ENCODE measurements around the gene LAMA1.
"Not testable (repeated sequence)": the region's sequence is repeated elsewhere in the genome, so short reads cannot be mapped to it uniquely, and the experiment has no call there.

The LAMA1 gene, protein sequence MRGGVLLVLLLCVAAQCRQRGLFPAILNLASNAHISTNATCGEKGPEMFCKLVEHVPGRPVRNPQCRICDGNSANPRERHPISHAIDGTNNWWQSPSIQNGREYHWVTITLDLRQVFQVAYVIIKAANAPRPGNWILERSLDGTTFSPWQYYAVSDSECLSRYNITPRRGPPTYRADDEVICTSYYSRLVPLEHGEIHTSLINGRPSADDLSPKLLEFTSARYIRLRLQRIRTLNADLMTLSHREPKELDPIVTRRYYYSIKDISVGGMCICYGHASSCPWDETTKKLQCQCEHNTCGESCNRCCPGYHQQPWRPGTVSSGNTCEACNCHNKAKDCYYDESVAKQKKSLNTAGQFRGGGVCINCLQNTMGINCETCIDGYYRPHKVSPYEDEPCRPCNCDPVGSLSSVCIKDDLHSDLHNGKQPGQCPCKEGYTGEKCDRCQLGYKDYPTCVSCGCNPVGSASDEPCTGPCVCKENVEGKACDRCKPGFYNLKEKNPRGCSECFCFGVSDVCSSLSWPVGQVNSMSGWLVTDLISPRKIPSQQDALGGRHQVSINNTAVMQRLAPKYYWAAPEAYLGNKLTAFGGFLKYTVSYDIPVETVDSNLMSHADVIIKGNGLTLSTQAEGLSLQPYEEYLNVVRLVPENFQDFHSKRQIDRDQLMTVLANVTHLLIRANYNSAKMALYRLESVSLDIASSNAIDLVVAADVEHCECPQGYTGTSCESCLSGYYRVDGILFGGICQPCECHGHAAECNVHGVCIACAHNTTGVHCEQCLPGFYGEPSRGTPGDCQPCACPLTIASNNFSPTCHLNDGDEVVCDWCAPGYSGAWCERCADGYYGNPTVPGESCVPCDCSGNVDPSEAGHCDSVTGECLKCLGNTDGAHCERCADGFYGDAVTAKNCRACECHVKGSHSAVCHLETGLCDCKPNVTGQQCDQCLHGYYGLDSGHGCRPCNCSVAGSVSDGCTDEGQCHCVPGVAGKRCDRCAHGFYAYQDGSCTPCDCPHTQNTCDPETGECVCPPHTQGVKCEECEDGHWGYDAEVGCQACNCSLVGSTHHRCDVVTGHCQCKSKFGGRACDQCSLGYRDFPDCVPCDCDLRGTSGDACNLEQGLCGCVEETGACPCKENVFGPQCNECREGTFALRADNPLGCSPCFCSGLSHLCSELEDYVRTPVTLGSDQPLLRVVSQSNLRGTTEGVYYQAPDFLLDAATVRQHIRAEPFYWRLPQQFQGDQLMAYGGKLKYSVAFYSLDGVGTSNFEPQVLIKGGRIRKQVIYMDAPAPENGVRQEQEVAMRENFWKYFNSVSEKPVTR (N-terminal part only)

DNA sequence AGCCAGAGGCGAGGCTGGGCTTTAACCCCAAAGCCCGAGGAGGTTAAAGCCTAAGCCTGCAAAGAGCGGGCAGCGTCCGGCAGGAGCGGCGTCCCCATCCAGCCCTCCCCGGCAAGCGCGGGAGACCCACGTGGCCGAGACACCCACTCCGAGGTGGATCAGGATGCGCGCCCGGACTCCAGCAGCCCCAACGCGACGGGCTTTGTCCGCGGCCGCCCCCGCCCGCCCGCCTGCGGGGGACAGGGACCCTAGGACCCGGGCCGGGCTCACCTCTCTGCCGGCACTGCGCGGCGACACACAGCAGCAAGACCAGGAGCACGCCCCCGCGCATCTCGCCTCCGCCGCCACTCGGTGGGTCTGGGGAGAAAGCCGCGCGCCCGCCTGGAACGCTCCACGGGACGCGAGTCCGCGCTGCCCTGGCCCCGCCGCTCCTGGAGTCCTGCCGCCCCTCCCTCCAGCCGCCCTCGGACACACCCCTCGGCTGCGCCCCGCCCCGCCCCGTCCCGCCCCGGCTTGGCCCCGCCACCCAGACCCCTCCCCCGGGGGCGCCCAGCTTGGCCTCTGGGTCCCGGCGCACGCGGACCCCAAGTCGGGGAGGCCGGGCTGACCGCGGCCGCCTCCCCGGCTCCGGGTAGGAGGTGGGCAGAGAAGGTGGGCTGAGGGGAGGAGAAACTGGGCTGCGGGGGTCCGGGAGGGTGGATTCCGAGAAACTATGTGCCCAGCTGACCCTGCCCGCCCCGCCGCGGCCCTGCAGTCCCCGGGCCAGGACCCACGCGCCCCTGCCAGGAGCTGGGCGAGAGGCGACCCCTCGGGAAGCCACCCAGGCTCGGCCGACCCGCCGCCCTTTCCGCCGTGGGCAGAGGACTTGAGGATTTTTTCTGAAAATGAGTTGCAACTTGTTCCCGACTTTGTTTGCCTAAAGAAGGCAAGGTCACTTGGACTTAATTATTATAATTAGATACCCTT, at the start of gene LAMA1:
Gene LAMA1, minus strand, starts transcription at position 408 of the 966 bp plus-strand sequence. Its CDS starts 77 bp downstream, at position 331.
- no peak for DNase-seq

DNA sequence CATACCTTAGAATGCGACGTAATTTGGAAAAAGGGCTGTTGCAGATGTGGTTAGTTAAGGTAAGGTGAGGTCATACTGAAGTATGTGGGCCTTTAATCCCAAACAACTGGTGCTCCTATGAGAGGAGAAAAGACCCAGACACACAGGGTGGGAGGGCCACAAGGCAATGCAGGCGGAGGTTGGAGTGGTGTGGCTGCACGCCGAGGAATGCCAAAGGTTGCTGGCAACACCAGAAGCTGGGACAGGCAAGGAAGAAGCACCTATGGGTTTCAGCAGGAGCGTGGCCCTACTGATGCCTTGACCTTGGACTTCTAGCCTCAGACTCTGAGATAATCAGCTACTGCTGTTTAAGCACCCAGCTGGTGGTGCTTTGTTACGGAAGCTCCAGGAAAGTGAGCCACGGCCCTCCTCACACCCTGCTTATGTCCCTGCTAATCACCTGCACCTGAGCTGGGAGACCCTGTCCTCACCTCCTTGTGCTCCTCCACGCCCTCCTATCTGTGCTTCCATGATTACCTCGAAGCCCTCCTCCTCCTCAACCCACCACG, 48.3 kb upstream of the LAMA1 start:
- DNase-seq, result no peak

- no peak for DNase-seq
Observed at GRCh38 chr18:7164323-7165004, 46.9 kb upstream of the LAMA1 start.

DNA sequence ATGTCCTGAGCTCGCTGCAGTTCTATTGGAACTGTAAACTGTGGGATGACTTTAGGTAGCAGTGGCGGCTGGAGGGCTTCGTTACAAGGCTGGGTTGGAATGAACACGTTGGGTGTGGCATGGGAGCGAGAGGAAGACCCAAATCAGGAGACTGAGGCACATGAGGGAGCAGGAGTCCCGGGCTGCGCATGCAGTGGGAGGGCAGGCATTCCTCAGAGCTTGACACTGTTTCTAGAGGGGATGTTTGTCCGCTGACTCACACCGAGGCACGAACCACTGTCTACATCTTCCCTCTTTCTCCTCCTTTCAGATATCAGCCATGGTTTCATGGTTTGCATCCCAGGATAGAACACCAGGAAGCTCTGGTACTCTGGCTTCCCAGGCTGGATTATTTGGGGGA, 40.6 kb upstream of the LAMA1 start:
- DNase-seq, result no peak

DNA sequence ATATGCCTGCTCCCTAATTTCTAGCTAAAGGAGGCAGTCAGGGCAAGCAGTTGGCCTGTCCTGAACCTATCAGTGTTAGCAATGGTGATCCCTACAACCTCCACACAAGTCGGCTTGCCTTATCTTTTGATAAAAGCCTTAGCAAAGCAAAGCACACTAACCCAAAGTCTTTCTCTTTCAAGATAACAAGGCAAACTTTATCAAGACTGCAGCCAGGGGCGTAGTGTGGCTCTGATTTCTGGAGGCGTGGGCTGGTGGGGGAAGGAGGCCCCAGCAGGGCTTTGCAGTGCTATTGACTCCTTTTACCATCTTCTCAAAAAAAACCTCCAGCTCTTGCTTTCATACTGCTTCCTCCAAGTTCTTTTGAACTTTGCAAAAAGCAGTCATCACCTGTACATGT, 40.2 kb upstream of the LAMA1 start:
- DNase-seq, result no peak

DNA sequence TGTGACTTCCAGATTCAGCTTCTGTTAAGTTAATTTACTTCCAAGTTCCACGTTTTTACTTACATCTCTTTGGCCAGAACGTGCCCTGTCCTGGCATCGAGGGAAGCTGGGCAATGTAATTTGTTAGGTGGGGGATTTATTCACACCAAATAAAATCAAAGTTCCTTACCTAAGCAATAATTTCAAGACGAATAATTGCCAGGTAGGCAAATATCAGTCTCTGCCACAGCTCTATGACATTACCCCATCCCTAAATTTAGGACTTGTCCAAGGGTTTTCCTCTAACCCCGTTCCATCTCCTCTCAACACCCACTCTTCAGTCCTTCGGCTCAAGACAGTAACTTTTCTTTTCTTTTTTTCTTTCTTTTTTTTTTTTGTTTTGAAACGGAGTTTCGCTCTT, 38.3 kb upstream of the LAMA1 start:
- DNase-seq, result no peak

- no peak for DNase-seq
Observed at GRCh38 chr18:7155092-7155491, 37.5 kb upstream of the LAMA1 start.

DNA sequence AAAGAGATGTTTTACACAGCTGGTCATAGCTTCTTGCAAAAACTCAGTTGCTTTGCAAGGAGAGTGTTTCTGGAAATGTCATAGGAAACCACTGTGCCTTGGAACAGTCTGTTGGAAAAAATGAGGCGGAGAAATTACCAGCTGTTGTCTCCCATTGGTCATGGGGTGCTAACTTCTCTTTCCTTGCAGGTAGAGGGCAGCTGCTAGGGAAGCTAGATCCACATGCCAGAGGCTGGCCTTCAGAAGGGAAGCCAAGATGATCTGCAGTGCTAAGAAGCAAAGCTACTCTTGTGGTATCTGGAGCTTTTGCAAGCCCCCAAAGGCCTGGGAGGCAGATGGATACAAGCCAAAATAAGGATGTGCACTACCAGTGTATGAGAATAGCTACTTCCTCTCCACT, 34.8 kb upstream of the LAMA1 start:
- no peak for DNase-seq

- no peak for DNase-seq
Observed at GRCh38 chr18:7147399-7147798, 29.8 kb upstream of the LAMA1 start.

DNA sequence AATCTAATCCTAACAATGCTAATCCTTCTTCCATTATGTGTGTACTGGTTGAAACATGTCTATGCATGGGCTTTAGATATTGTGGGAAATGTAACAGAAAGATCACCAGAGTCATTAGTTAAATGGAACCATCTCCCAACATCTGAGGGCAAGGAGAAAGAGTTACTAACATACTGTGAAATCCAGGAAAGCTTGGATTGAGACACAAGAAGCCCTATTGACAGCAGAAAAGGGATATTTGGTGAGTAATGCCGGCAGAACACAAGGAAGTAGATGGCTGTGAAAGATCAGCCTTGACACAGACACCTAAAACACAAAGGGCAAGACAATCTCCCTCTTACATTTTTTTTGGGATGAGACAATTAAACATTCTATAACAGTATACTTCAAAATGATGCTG, 28.5 kb upstream of the LAMA1 start:
- no peak for DNase-seq

DNA sequence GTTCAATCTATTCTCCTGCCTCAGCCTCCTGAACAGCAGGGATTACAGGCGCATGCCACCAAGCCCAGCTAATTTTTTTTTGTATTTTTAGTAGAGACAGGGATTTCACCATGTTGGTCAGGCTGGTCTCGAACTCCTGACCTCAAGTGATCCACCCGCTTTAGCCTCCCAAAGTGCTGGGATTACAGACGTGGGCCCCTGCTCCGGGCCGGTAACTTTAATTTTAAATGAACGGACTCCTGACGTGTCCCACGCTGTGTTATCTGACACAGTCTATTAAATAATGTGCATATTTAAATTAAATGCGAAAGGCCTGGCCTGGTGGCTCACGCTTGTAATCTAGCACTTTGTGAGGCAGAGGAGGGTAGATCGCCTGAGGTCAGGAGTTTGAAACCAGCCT, 27.3 kb upstream of the LAMA1 start:
- not testable (repeated sequence) for DNase-seq

DNA sequence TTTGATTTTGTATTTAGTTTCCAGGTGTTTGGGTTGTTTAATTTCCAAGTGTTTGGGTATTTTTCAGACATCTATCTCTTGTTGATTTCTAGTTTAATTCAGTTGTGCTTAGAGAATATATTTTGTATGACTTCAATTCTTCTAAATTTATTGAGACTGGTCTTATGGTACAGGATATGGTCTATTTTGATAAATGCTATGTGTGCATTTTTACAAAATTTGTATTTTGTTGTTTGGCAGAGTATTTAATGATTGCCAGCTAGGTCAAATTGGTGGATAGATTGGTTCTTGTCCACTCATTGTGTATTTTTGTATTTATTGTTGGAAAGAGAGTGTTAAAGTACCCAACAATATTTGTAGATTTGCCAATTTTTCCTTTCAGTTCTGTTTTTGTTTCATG, 23.7 kb upstream of the LAMA1 start:
- no peak for DNase-seq

DNA sequence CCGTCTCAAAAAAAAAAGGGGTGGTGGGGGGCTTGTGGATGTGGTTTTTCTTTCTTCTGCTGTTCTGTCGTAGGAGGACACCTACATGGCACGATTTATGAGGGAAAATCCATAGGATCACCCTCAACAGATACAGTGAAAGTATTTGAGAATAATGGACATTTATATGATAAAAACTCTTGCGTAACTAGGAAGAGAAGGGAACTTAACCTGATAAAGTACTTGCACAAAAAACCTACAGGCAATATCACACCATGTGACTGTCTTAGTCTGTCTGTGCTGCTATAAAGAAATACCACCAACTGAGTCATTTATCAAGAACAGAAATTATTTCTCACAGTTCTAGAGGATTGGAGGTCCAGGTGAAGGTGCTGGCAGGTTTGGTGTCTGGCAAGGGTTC, 21.8 kb upstream of the LAMA1 start:
- DNase-seq, result no peak

DNA sequence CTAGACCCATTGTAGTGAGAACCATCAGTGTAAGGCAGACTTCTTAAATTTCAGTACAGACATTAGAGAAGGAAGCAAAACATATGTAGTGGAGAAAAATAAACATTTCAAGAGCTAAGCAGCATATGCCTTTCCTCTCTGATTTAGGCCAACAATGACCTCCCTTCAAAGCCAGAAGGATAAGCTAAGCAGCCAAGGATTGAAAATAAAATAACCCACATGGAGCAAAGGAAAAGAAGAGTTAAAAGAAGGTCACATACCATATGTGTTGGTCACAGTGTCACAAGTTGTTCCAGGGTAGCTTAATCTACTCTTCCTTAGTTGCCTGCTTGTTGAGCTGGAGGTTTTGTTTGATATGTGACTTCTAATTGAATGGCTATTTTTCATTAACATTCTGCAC, 15.6 kb upstream of the LAMA1 start:
- no peak for DNase-seq

DNA sequence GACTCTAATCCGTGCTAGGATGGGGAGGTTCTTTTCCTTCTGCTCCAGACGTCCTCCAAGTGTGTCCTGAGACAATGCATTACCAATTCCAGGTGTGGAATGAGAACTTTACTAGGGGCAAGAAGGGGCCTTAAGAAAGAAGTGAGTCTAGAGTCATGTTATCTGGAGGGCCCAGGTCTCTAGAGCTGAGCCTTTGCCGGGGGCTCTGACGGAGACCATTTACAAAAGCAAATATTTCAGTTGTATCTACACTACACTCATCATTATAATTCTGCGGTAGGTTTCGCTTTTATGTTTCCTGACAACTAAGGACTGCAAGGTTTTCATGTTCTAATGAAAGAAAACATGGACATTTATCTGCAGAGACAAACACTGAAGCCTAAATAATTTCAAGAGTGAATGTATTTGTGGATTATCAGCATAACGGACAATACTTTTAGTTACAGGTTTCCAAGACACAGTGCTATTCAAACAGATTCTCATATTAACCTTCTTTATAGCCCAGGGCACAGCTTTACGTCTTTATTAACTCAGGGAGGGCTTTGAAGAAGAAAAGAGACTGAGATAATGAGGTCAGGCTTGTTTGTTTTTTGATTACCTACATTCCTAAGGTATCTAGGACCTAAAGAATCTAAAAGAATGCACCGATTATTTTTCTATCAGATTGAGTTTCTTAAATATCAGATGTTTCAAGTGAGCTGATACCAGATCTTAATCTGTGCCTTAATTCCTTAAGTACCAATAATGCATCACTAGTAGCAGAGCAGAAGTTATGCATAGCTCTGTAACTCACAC, 15.0 kb upstream of the LAMA1 start:
- no peak for DNase-seq

- DNase-seq, result no peak
Observed at GRCh38 chr18:7122376-7122775, 4.8 kb upstream of the LAMA1 start.

DNA sequence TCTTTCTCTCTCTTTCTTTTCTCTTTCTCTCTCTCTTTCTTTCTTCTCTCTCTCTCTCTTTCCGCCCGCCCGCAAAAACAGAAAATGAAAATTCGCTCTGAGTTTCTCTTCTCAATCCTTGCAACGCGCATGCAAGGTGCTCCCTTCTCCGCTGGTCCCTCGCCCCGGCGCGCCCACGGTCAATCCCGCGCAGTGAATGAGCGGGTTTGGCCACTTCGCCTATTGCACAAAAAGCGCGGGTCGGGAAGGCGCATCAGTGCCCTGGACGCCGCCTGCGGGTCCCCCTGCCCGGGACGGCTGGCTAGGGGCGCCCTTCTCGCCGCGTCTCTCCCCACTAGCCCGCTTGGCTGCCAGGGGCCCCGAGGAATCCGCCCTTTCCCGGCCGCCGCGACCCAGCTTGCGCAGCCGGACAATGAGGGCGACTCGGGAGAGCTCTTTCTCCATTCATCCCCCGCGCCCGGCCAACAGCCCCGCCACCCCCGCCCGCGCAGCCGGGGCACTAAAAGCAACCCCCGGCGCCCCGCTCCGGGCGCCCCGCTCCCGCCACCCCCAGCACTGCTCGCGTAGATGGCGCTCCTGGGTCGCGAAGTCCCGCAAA, 706 bp downstream of the LAMA1 start:
- DNase-seq, result no peak

- no peak for DNase-seq
Observed at GRCh38 chr18:7116001-7116730, 1.4 kb downstream of the LAMA1 start.

DNA sequence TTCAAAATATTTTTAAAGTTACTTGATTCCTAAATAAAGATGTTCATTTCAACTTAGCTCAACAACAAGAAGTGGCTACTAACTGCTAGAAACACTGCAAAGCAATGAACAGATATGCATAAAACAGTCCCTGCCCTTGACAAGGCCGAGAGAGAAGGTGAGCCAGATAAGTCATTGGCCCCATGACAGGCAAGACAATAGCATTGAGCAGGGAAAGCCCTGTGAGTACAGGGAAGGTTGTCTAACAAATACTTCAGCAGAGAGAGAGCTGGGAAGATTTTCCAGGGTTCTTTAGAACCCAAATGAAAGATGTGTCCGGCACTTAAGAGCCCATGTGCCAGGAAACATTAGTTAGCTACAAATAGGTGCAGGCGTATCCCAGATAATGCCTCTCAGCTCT, 4.7 kb downstream of the LAMA1 start:
- no peak for DNase-seq

Data from activated effector memory CD4-positive, alpha-beta T cell treated with anti-CD3 and anti-CD28 coated beads, Interleukin-2, amount 50 U/mL, for 16 hours (primary cell).